Stimulated activated memory B cell treated with anti-CD40 and anti-IgM and Interleukin-4, amounts not matched to agents 10 μg/mL and 1 μg/mL and 100 μg/mL, for 72 hours (primary cell): ENCODE results near the gene ERBB4.

Source experiments
- ATAC-seq: fragments of 150-1000 bp; cut with Tn5 transposase; 2 replicates; pipeline ENCODE4 v1.10.0; 2021
- H3K27ac Mint-ChIP-seq: one replicate; pipeline ENCODE4 v1.8.0; 2022; ENCODE audit warnings: mild to moderate bottlenecking, mixed read lengths
- H3K27me3 Mint-ChIP-seq: one replicate; pipeline ENCODE4 v1.8.0; 2022; ENCODE audit warnings: mixed read lengths
- H3K36me3 Mint-ChIP-seq: one replicate; pipeline ENCODE4 v1.8.0; 2022; ENCODE audit warnings: mixed read lengths
- H3K4me1 Mint-ChIP-seq: one replicate; pipeline ENCODE4 v1.8.0; 2022; ENCODE audit warnings: mixed read lengths
- H3K4me3 Mint-ChIP-seq: one replicate; pipeline ENCODE4 v1.8.0; 2022; ENCODE audit warnings: mild to moderate bottlenecking, moderate library complexity, mixed read lengths
- H3K9me3 Mint-ChIP-seq: one replicate; pipeline ENCODE4 v1.8.0; 2022; ENCODE audit warnings: mixed read lengths

The ERBB4 gene

DNA sequence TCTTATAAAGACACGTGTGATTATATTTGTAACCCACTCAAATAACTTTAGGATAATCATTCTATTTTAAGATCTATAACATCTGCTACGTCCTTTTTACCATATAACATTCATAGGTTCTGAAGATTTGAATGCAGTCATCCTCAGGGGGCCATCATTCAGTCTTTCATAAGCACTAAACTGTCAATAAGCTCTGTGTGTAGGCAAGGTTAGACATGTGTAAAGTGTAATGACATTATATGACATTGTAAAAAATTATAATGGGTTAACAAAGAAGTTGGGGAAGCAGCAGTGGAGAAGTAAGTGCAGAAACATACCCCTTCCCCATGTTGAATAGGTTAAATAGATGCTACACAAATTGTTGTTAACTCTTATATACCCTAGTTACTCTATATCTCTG, 845.9 kb downstream of the ERBB4 start:
- Mint-ChIP-seq H3K27me3 (no peaks in the 10 kb centered on the region), H3K4me1 (no peaks in the 10 kb centered on the region), H3K4me3 (no peak overlapping the region), H3K27ac (no peak overlapping the region), H3K9me3 (peaks cover 3% of the 10 kb centered on the region), H3K36me3 (no peaks in the 10 kb centered on the region)
- no peak for ATAC-seq

DNA sequence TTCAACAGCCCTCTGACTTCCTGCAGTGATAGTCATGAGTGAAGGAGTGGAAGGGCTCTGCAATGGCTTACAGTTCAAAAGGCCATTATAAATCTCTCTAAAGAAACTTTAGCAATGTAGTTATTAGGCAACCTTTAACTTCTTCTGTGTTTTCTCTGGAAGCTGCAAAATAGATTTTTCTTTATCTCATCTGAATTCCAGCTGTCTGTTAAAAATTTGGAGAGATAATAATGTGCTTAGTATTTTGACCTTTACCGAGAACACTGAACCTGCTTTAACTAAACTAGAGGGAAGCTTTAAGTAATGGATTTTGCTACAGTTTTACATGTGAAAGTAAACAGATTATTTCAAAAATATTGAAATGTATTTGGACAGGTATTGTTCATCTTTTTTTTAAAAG, 847.9 kb downstream of the ERBB4 start:
- H3K27ac Mint-ChIP-seq = no peak overlapping the region
- H3K27me3 Mint-ChIP-seq = no peaks in the 10 kb centered on the region
- H3K9me3 Mint-ChIP-seq = peaks cover 3% of the 10 kb centered on the region
- no peaks in the 10 kb centered on the region for H3K36me3 Mint-ChIP-seq
- no peak overlapping the region for H3K4me3 Mint-ChIP-seq
- H3K4me1 Mint-ChIP-seq = no peaks in the 10 kb centered on the region
- no peak for ATAC-seq

DNA sequence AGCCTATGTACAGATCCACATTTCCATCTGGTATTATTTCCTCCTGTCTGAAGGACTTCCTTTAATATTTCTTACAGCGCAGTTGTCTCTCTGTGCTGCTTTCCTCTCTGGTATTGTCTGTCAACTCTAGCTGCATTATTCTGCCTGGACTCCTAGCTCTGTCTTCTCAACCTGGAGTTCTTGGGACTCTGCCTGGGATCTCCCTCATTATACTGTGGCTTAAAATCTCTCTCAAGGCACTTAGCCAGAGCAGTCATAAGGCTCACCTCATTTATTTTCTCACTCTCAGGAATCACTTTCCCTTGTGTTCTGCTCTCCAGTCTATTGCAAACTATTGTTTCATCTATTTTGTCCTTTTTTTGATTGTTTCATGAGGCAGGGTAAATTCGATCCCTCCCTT, 850.4 kb downstream of the ERBB4 start:
- H3K9me3 Mint-ChIP-seq = peaks cover 8% of the 10 kb centered on the region
- no peaks in the 10 kb centered on the region for H3K36me3 Mint-ChIP-seq
- H3K27ac Mint-ChIP-seq = no peak overlapping the region
- no peak for ATAC-seq
- H3K27me3 Mint-ChIP-seq = no peaks in the 10 kb centered on the region
- H3K4me3 Mint-ChIP-seq = no peak overlapping the region
- H3K4me1 Mint-ChIP-seq = no peaks in the 10 kb centered on the region

DNA sequence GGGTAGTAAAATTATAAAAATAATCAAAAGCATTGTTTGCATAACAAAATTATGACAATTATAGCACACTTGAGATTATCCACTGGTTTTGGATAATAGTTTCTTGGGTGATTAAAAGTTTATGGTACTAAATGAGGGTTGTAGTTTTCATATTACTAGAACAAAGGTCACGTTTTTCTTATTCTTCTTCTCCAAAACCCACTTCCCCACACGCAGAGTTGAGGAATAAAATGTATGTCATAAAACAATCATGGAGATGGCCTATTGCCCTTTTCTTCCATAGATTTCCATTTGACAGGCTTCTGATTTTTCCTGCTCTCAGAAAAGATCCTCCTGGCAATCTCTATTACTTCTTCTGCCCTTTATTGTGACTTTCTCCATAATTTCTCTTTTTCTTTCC, 863.9 kb downstream of the ERBB4 start:
- no peaks in the 10 kb centered on the region for H3K9me3 Mint-ChIP-seq
- ATAC-seq = no peak
- no peaks in the 10 kb centered on the region for H3K4me1 Mint-ChIP-seq
- H3K36me3 Mint-ChIP-seq = no peaks in the 10 kb centered on the region
- H3K4me3 Mint-ChIP-seq = no peak overlapping the region
- no peak overlapping the region for H3K27ac Mint-ChIP-seq
- no peaks in the 10 kb centered on the region for H3K27me3 Mint-ChIP-seq

DNA sequence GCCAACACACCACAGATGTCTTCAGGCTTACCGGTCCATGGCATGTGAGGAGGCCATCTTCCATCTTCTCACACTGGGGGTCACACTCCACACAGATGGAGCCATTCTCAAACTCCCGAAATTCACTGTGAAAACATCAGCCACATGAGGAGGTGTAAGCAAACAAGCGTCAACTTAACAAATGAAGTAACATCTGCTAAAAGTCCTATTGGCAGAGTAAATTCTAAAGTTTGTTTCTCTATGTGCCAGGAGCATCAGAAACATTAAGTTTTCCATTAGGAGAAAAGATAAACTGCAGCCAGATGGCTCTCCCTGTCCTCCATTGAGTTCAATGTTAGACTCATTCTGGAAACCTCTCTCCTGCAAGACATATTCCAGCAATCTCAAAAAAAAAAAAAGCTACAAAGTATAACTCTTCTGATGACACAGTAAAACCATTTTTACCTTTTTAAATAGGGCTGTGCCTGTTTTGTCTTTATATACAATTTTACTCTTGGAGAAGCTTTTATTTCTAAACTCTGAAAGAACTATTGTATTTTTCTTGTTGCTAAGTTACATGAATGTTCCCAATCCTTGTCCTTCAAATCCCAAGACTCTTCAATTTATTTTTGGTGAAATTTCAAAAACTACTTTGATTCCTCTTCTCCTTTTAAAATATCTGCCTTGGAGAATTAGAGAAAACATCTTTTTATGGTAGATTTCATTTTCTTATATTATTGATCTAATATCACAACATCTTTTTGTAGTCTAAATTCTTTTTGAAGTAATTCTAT, 865.3 kb downstream of the ERBB4 start:
- Mint-ChIP-seq H3K9me3 (no peaks in the 10 kb centered on the region), H3K27ac (no peak overlapping the region), H3K27me3 (no peaks in the 10 kb centered on the region), H3K36me3 (no peaks in the 10 kb centered on the region), H3K4me1 (no peaks in the 10 kb centered on the region), H3K4me3 (no peak overlapping the region)
- ATAC-seq = no peak

DNA sequence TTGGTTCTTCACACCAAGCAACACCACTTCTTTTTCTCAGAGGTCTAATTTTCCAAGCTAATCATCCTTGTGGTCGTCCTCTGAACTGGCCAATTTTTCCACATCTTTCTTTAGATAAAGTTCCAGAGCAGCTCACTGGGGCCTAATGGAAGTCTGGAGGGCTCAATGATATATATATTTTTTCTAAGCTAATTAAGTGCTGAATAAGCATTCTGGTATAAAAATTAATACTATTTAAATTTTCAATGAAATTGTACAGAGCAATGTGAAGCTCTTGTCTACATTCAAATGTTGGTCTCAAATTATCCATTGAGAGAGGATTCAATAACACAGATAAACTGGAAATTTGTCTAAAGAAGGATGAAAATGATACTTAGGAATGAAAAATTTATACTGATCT, 866.6 kb downstream of the ERBB4 start:
- Mint-ChIP-seq H3K27ac (no peak overlapping the region), H3K4me3 (no peak overlapping the region), H3K9me3 (no peaks in the 10 kb centered on the region), H3K27me3 (no peaks in the 10 kb centered on the region), H3K36me3 (no peaks in the 10 kb centered on the region), H3K4me1 (no peaks in the 10 kb centered on the region)
- no peak for ATAC-seq

DNA sequence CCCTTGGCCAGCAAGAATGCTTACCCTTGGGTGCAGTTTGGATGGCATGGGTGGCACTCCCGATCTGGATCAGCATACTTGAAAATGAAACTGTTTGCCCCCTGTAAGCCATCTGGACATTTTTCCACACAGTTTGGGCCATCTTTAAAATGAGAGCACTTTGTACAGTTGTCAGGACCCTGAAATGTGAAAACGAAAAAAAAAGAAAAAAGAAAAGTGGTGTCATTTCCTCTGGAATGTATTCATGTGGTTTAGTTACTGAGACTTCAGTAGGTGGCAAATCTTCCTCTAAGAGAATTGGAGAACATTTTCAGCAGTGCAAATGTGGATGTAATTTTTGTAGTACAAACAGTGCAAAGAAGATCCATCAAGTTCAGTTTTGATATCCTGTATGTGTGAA, 873.3 kb downstream of the ERBB4 start:
- Mint-ChIP-seq H3K27me3 (no peaks in the 10 kb centered on the region), H3K36me3 (no peaks in the 10 kb centered on the region), H3K27ac (no peak overlapping the region), H3K4me1 (no peaks in the 10 kb centered on the region), H3K9me3 (peaks cover 3% of the 10 kb centered on the region), H3K4me3 (no peak overlapping the region)
- no peak for ATAC-seq

DNA sequence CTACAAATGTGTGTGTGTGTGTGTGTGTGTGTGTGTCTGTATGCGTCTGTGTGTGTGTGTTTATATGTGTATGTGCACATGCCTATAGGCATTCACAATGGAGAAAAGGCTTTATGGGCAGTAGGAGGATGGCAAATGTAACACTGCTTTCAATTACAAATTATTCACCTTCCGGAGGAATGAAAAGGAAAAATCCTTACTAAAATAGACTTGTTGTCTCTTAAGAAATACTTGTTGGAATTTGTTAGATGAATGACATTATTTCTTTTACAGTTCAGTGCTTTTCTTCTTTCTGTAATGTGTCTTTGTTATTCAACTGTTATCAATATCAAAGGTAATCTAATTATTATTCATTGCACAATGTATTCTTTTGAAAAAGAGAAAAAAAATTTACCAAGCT, 874.3 kb downstream of the ERBB4 start:
- H3K4me1 Mint-ChIP-seq = no peaks in the 10 kb centered on the region
- H3K27ac Mint-ChIP-seq = no peak overlapping the region
- H3K27me3 Mint-ChIP-seq = no peaks in the 10 kb centered on the region
- H3K36me3 Mint-ChIP-seq = no peaks in the 10 kb centered on the region
- no peak overlapping the region for H3K4me3 Mint-ChIP-seq
- H3K9me3 Mint-ChIP-seq = peaks cover 3% of the 10 kb centered on the region
- no peak for ATAC-seq

DNA sequence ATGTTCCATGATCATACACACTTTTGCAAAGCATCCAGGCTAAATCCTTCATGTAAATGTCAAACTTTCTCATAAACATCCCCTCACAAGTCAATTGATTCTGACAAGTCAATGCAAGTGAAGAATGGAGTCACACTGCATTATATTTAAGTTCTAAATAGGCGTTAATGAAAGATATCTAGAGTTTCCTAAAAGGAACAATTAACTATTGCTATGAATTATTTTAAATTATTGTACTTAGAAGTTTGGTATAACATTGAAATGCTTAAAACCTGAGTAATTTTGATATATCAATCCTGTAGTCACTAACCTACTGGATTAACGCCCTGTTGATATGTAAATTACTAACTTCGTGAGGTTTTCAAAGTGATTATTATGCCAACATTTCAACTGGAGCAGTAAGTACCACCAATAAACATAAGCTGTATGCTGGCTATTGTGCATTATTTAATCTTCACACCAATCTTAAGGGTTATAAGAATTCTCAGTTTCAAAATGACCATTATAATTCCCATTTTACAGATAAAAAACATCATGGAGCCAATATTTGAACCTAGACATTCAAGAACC, 884.3 kb downstream of the ERBB4 start:
- Mint-ChIP-seq H3K9me3 (no peaks in the 10 kb centered on the region), H3K36me3 (no peaks in the 10 kb centered on the region), H3K27me3 (no peaks in the 10 kb centered on the region), H3K27ac (no peak overlapping the region), H3K4me3 (no peak overlapping the region), H3K4me1 (no peaks in the 10 kb centered on the region)
- ATAC-seq = no peak

DNA sequence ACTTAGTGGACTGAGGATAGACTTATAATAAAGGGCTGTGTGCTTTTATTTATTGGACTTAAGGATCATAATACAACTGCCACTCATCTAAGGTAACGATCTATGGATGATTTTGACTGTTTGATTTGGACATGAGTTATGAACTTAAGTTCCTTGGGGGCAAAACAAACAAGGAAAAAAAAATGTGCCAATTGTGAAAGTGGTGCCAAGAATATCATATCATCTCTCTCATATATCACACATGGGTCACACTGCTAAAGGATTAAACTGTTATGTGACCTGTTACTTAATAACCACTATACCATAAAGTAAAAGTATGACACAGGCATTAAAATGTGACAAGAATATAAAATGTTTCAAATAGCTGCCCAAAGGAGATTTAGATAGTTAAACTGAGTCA, 886.3 kb downstream of the ERBB4 start:
- Mint-ChIP-seq H3K27ac (no peak overlapping the region), H3K4me1 (no peaks in the 10 kb centered on the region), H3K9me3 (no peaks in the 10 kb centered on the region), H3K4me3 (no peak overlapping the region), H3K27me3 (no peaks in the 10 kb centered on the region), H3K36me3 (no peaks in the 10 kb centered on the region)
- no peak for ATAC-seq

DNA sequence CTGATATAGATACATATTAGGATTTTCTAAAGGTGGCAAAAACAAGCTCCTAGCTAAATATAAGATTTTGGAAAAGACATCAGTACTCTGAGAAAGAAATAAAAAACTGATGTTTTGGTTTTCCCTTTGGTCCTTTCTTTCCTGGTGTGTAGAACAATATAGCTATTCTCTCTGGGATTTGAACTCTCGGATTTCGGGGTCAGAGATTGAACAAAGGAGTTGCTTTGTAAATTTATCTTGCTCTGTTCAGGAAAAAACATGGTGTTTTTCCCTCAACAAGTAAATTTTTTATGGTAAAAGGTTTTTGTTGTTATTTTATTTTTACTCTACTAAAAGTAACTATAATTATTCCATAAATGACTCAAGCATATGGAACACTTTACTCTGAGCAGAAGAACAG, 889.3 kb downstream of the ERBB4 start:
- ATAC-seq = no peak
- no peak overlapping the region for H3K27ac Mint-ChIP-seq
- H3K9me3 Mint-ChIP-seq = no peaks in the 10 kb centered on the region

DNA sequence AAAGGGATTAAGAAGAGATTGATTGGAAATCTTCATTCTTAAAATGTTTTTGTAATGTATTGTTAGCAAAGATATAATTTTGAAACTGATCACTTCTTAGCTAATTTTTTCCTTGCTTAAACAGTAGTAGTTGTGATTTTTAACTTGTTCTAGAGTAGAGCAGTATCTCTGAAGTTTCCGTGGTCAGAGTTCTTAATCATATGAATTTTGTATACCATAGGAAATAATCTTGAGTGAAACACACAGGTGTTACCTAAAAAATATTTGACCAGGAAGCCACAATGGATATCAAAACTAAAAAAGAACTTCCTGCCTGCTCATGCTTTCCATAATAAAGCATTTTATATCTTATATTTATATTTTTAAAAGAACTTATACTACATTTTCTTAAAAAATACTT, 907.1 kb downstream of the ERBB4 start:
- Mint-ChIP-seq H3K4me1 (no peaks in the 10 kb centered on the region), H3K36me3 (no peaks in the 10 kb centered on the region), H3K27me3 (no peaks in the 10 kb centered on the region), H3K27ac (no peak overlapping the region), H3K9me3 (no peaks in the 10 kb centered on the region), H3K4me3 (no peak overlapping the region)
- ATAC-seq = no peak

More for the DNA sequence above, 889.3 kb downstream of the ERBB4 start:
- Mint-ChIP-seq H3K36me3 (no peaks in the 10 kb centered on the region), H3K4me3 (no peak overlapping the region), H3K27me3 (no peaks in the 10 kb centered on the region), H3K4me1 (no peaks in the 10 kb centered on the region)

DNA sequence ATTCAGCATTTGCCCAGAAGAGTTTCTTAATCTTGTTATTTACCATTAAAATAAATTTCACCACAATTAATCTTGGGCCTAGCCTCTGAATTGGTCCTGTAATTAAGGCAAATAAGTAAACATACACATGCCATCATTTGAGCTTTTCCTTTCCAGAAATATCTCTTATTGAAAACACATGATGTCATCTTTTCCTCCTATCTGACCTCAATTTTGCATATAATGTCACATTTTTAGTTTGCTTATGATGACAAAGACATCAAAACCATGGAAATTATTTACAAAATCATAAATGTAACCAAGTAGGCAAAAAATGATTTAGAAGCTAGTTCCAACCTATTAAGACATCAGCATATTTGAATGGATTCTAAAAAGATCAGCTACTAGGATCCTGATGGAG, 915.5 kb downstream of the ERBB4 start:
- Mint-ChIP-seq H3K36me3 (no peaks in the 10 kb centered on the region), H3K27me3 (no peaks in the 10 kb centered on the region), H3K27ac (no peak overlapping the region), H3K4me1 (no peaks in the 10 kb centered on the region), H3K9me3 (no peaks in the 10 kb centered on the region), H3K4me3 (no peak overlapping the region)
- no peak for ATAC-seq

DNA sequence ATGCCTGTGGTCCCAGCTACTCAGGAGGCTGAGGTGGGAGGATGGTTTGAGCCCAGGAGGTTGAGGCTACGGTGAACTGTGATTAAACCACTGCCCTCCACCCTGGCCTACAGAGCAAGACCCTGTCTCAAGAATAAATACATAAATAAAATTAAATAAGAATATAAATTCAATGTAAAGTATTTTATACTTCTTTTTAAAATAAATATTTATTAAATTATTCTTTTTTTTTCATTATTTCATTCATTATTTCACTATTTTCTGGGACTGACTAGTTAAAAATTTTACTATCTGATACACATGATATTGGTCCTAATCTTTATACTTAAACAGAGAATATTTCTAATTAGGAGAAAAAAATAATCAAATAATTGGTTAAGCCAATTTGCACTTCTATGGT, 917.6 kb downstream of the ERBB4 start:
- Mint-ChIP-seq H3K27me3 (no peaks in the 10 kb centered on the region), H3K9me3 (no peaks in the 10 kb centered on the region), H3K4me3 (no peak overlapping the region), H3K4me1 (no peaks in the 10 kb centered on the region), H3K36me3 (no peaks in the 10 kb centered on the region), H3K27ac (no peak overlapping the region)
- no peak for ATAC-seq

DNA sequence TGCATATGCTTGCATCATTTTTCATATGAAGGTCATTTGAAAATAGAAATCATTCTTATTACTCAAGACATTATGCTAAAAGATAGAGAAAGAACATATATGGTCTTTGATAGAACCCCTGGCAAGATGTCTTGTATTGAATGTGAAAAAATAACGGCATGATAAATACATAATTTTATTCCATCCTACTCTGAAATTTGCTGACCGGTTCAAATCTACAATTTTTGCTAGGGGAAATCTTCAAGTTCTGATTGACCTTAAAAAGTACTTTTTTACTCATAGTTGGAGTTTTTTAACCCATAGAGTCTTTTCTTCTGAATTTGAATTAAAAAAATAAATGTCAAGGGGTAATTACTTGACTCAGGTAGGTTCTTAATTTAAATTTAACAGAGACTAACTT, 920.8 kb downstream of the ERBB4 start:
- H3K27me3 Mint-ChIP-seq = no peaks in the 10 kb centered on the region
- ATAC-seq = no peak
- H3K4me1 Mint-ChIP-seq = no peaks in the 10 kb centered on the region
- no peaks in the 10 kb centered on the region for H3K36me3 Mint-ChIP-seq
- no peak overlapping the region for H3K4me3 Mint-ChIP-seq
- H3K9me3 Mint-ChIP-seq = peaks cover 3% of the 10 kb centered on the region
- H3K27ac Mint-ChIP-seq = no peak overlapping the region

DNA sequence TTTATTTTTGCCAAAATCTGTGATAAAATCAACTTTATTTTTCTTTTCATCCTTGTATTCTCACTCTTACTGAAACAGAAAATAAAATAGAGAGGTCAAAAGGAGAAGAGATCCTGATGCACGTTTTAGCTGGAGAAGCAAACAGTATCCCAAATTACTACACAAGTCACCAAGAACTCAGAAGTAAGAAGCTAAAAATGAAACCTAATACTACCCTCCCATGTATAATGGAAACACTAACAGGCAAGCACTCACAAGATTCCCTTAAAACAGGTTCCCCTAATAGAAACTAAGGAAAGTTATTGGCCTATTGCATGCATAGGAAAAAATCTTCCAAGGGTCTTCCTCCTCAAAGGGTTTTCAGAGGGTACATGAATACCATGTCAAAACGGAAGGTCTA, 927.0 kb downstream of the ERBB4 start:
- no peak overlapping the region for H3K4me3 Mint-ChIP-seq
- no peaks in the 10 kb centered on the region for H3K4me1 Mint-ChIP-seq
- no peaks in the 10 kb centered on the region for H3K27me3 Mint-ChIP-seq
- no peak overlapping the region for H3K27ac Mint-ChIP-seq
- H3K36me3 Mint-ChIP-seq = no peaks in the 10 kb centered on the region
- peaks cover 3% of the 10 kb centered on the region for H3K9me3 Mint-ChIP-seq
- no peak for ATAC-seq
